Muscle of arm (tissue), 14 donors: ENCODE results near the gene BEAN1. TPM values are rescaled to one million over a fixed set of nuclear protein-coding genes. Genes with fewer than 3 reads are reported as not detected.

Experiments used
- DNase-seq: peaks from one replicate; pipeline ENCODE4 v3.0.0-alpha.2; 2013
- long read RNA-seq, 11 donors: transcript quantifications; one replicate each; lab custom pipeline, GENCODE V29; 2026
- polyA plus RNA-seq, 12 donors: library from polyadenylated mRNA; unstranded; fragments of 120-200 nt; gene quantifications; one replicate each; pipeline ENCODE4 v1.2.1, GENCODE V29; 2013; ENCODE audit not compliant: insufficient read length in 12 of 12

Gene BEAN1
- 1 to 10 TPM in 7 of 12 donors, under 1 TPM in 3, not detected in 2; 0.56 to 3.7 (median 1.1) TPM for polyA plus RNA-seq
- long read RNA-seq, donor 1 = 0 reads
- long read RNA-seq, donor 2 = 0 reads
- long read RNA-seq, donor 3 = 0 reads
- long read RNA-seq, donor 4 = 0 reads
- long read RNA-seq, donor 5 = 0 reads
- long read RNA-seq, donor 6 = 0 reads
- long read RNA-seq, donor 7 = 0 reads
- long read RNA-seq, donor 8 = 0 reads
- long read RNA-seq, donor 9 = 0 reads
- long read RNA-seq, donor 10 = 0 reads
- long read RNA-seq, donor 11 = 0 reads

DNA sequence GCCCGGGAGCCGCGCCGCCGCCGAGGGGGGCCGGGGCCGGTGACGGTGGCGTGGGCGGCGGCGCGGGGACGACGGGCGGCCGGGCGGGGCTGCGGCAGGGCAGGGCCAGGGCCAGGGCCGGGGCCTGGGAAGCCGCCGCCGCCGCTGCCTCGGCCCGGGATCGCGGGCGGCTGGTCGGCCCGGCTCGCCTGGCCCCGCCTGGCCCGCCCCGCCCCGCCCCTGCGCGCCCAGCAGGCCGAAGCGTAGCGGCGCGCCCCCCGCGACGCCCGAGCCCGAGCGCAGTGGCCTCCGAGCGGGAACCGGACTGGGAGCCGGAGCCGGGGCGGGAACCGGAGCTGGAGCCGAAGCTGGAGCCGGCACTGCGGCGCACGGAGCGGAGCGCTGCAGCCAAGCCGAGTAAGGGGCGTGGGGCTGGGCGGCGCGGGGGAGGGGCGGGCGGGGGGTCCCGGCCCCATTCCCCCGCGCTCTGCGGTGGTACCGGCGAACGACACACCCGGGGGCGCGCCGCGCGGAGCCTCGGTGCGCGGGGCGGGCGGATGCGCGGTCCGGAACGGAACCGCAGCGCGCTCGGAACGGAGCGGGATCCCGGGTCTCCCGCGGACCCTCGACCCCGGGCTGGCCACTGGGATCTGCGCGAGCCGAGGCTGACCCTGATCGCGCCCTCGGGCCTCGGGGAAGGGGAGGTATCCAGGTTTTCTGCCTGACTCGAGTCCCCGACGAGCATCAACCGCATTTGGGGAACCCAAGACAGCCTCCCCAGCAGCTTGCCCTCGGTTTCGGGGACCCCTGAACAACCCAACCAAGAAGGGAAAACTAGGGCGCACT lies at the start of gene BEAN1:
BEAN1 (plus strand) TSS at position 260 of the 825 bp plus-strand sequence. CDS start 10,382 bp downstream, outside the sequence.
- no peak for DNase-seq

DNA sequence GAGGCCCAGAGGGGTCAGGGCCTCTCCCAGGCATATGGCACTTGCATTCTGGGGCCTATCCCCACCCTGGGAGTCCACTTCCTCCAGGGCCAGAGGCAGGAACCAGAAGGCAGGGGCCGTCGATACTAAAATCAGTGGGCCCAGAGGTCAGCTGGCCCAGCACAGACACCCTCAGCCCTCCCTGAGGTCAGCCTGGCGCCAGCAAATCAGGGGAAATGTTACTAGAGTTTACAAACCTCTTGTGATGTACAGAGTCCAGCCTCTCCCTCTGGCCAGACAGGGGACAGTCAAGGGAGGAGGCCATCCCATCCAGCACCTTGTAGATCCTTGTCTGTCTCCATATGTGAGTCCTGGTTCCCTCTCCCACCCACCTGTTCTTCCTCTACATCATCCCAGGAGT lies 49.8 kb upstream of the BEAN1 start:
- no peak for DNase-seq

DNA sequence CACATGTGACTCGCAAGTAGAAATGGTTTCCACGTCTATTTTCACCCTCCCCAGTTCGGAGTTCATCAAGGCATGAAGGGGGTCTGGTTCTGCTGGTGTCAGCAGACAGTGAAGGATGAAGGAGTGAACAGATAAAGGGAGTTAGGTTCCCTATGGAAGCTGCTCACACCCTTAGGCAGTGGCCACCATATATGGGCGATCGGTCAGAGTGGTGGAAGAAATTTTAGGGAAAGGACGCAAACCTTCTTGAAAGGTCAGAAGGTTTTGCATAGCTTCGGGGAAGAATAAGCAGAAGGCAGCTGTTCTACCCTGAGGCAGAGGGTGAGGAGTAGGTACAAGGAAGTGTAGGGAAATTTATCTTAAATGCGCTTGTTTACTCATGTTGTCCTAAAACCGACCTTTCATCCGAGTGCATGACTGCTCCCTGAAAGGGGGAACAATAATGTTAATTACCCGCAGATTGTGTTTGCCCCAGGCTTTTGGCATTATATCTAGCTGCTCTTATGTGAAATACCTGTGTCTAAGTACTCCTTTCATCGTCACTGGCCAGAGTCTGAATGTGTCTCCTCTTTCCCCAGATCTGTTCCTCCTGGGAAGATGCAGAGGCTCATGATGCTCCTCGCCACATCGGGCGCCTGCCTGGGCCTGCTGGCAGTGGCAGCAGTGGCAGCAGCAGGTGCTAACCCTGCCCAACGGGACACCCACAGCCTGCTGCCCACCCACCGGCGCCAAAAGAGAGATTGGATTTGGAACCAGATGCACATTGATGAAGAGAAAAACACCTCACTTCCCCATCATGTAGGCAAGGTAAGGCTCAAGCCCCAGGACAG lies 48.1 kb upstream of the BEAN1 start:
- no peak for DNase-seq

DNA sequence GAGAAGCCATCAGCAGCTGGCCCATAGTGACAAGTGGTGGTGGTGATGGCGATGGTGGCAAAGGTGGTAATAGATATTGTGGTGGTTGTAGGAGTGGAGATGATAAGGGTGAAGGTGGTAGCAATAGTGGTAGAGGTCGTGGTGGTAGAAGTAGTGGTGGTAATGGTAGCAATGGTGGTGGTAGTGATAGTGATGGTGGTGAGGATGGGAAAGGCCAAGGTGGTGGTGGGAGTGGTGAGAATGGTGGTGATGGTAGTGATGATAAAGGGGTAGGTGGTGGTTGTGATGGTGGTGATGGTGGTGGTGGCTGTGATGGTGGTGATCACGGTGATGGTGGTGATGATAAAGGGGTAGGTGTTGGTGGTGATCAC lies 47.5 kb upstream of the BEAN1 start:
- DNase-seq = no peak

DNA sequence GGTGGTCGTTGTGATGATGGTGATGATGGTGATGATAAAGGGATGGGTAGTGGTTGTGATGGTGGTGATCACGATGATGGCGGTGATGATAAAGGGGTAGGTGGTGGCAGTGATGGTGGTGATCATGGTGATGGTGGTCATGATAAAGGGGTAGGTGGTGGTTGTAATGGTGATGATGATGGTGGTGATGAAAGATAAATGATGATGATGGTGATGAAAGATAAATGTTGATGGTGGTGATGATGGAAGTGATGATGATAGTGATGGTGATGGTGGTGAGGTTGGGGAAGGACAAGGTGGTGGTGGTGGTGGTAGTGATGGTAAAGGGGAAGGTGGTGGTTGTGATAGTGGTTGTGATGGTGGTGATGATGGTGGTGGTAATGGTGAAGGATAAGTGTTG lies 46.7 kb upstream of the BEAN1 start:
- no peak for DNase-seq

- no peak for DNase-seq
Observed at GRCh38 chr16:66381585-66382170, 45.4 kb upstream of the BEAN1 start.

GRCh38 chr16:66382171-66382965 lies 44.7 kb upstream of the BEAN1 start:
- no peak for DNase-seq

DNA sequence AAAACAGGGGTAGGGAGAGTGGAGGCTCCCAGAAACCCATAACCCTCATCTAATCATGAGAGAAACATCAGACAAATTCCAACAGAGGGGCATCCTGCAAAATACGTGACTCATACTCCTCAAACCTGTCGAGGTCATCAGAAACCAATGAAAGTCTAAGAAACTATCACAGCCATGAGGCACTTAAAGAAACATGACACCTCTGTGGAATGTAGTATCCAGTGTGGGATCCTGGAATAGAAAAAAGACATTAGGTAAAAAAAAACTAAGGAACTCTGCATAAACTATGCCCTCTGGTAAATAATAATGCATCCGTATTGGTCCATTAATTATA lies 44.2 kb upstream of the BEAN1 start:
- DNase-seq = no peak

- no peak for DNase-seq
Observed at GRCh38 chr16:66383551-66383950, 43.5 kb upstream of the BEAN1 start.

DNA sequence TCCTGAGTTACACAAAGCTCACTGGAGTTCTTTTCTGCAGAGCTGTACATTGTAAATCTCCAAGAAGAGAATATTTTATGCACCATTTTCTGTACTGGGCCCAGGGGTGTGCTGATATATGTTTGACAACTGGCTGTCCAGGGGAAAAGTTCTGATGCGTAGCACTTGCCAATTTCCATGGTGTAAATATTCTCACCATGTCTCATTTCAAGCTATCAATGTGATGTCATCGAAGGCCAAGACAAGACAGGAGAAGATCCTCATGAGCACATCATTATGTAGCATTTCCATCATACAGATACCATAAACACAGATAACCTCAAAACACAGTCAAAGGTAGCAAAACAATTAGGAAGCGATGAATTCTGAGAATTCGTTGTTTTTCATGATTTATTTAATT lies 41.7 kb upstream of the BEAN1 start:
- no peak for DNase-seq

DNA sequence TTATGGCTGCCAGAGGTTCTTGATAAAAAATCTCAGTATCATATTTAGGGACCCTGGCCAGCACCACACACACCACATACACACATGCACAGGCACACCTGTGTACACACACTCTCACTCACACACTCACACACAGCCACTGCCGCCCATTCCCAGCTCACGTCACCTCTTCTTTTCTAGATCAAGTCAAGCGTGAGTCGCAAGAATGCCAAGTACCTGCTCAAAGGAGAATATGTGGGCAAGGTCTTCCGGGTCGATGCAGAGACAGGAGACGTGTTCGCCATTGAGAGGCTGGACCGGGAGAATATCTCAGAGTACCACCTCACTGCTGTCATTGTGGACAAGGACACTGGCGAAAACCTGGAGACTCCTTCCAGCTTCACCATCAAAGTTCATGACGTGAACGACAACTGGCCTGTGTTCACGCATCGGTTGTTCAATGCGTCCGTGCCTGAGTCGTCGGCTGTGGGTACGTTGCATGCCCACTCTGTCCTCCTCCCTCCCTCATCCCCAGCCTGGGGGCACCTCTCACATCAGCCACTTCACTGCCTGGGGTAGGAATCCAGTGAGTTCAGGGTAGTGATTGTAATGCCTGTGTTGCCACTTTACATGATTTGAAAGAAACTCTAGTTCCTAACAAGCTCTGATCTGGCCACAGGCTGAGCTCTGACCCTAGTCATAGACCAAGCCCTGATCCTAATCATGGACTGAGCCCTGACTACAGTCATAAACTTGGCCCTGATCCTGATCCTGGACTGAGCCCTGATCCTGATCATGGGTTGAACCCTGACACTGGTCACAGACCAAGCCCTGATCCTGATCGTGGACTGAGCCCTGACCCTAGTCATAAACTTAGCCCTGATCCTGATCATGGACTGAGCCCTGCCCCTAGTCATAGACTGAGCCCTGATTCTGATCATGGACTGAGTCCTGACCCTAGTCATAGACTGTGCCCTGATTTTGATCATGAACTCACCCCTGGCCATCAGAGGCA lies 40.2 kb upstream of the BEAN1 start:
- no peak for DNase-seq

DNA sequence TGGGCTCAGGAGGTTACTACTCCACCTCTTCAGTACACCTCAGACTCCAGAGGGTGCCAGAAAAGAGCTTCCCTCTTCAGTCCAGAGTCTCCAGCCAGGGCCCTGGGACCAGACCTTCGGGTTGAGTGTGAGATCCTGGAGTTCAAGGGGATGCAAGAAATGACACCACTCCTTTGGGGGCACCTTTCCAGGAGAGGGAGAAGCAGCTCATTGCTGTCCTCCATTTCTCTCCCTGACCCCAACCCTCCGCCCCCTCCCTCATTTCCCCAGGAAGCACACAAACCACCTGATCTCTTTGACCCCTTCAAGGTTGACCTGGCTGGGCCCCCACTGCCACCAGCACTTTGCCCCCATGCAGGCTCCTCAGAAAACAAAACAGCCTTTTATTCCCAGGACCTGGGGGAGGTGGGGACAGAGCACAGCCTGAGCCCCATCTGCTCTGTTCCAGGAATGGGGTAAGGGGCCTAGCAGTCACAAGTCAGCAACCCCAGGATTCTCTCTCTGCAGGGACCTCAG lies 39.2 kb upstream of the BEAN1 start:
- DNase-seq = no peak

GRCh38 chr16:66388350-66389139 lies 38.5 kb upstream of the BEAN1 start:
- no peak for DNase-seq

DNA sequence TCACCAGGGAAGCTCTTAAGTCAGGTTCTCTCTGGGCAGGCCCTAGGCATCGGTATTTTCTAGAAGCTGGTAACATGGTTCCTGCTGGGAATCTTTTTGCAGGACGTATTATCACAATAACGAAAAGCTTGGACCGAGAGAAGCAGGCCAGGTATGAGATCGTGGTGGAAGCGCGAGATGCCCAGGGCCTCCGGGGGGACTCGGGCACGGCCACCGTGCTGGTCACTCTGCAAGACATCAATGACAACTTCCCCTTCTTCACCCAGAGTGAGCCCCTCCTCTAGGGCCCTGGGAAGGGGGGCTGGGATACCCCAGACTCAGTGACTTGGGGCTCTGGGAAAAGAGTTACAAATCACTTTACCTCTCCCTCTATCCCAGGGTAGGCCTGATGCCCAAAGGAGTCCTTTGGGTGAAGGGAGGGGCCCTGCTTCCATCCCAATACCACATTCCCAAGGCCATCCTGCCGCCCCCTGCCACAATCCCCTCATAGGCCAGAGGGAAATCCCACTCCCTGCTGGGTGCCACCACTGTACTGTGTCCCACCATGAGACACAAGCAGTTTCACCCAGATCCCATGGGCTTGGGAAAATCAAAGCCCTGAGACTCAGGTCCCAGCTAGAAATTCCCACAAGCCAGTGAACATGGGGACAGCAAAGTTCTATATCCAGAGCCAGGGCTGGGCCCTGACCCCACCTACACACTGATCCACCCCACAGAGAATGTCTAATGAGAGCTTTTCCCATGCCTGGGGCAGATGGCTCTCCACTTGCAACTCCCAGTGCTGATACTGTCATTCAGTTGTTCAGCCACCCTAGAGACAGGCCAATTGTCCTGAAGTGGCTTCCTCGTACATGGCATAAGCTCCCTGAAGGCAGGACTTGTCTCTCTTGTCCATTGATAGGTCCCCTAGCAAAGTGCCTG lies 37.6 kb upstream of the BEAN1 start:
- DNase-seq = no peak

DNA sequence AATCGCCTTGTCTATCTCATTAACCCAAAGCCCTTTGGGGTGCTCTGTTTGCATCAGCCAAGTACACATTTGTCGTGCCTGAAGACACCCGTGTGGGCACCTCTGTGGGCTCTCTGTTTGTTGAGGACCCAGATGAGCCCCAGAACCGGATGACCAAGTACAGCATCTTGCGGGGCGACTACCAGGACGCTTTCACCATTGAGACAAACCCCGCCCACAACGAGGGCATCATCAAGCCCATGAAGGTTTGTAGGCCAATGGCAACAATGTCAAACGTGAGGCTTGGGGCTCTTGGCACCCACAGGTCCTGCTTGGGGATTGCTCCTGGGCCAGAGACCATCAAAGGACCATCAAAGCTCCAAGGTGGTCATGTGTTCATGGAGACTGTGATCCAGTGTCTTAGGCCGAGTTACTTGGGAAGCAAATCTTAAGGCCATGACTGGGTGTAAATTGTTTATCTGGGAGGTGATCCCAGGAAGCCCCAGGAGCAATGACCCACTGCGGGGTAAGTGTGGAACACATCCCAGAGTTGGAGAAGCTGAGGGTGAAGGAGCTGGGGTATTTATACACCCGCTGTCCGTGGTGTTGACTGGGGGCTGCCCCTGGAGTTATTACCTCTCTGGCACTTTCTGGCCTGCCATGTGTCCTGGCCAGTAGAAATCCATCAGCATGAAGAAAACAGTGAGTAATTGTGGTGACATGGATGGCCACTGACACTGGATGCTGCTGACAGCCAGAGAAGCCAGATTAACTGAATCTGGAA lies 36.6 kb upstream of the BEAN1 start:
- DNase-seq = no peak

- DNase-seq = no peak
Observed at GRCh38 chr16:66391726-66392670, 35.1 kb upstream of the BEAN1 start.
